GM19324 (cell line): ENCODE results near the gene NLRP6.
"Not testable (repeated sequence)": the region's sequence is repeated elsewhere in the genome, so short reads cannot be mapped to it uniquely, and the experiment has no call there.

Experiments used
- ATAC-seq: cut with Tn5 transposase; IDR thresholded peaks from one replicate; pipeline ENCODE4 v1.9.1; 2021; ENCODE audit warnings: mild to moderate bottlenecking, moderate library complexity; ENCODE audit not compliant: unreplicated experiment, low FRiP score

NLRP6 gene

GRCh38 chr11:278001-278951 lies at the start of gene NLRP6:
Gene NLRP6, plus strand, starts transcription at chr11:278407. Its CDS starts 163 bp downstream, at chr11:278570.
- ATAC-seq, result no peak

GRCh38 chr11:230431-230830 lies 47.8 kb upstream of the NLRP6 start:
- ATAC-seq, result no peak

- no peak for ATAC-seq
Observed at GRCh38 chr11:232783-233565, 45.2 kb upstream of the NLRP6 start.

- ATAC-seq, result no peak
Observed at GRCh38 chr11:235180-235579, 43.0 kb upstream of the NLRP6 start.

GRCh38 chr11:235609-235996 lies 42.6 kb upstream of the NLRP6 start:
- ATAC-seq, result no peak

- peak; percentile 71 for ATAC-seq
Observed at GRCh38 chr11:235997-236773, 42.0 kb upstream of the NLRP6 start, which contains the start of gene SIRT3. Gene SIRT3, minus strand, starts transcription at chr11:236342. Its CDS starts 14 bp downstream, at chr11:236328.

GRCh38 chr11:236774-237767 lies 41.1 kb upstream of the NLRP6 start, which contains the start of gene PSMD13:
Gene PSMD13, plus strand, starts transcription at chr11:236976. Its CDS starts 74 bp downstream, at chr11:237050.
- ATAC-seq, result peak; percentile 88

- not testable (repeated sequence) for ATAC-seq
Observed at GRCh38 chr11:238346-238745, 39.9 kb upstream of the NLRP6 start.

GRCh38 chr11:240315-240714 lies 37.9 kb upstream of the NLRP6 start:
- no peak for ATAC-seq

GRCh38 chr11:241634-242033 lies 36.6 kb upstream of the NLRP6 start:
- no peak for ATAC-seq

- ATAC-seq, result no peak
Observed at GRCh38 chr11:244376-244775, 33.8 kb upstream of the NLRP6 start.

- no peak for ATAC-seq
Observed at GRCh38 chr11:249062-249461, 29.1 kb upstream of the NLRP6 start.

- ATAC-seq, result no peak
Observed at GRCh38 chr11:250274-250673, 27.9 kb upstream of the NLRP6 start.

GRCh38 chr11:250740-251299 lies 27.4 kb upstream of the NLRP6 start:
- no peak for ATAC-seq

- no peak for ATAC-seq
Observed at GRCh38 chr11:251550-251949, 26.7 kb upstream of the NLRP6 start.

- ATAC-seq, result no peak
Observed at GRCh38 chr11:252666-253065, 25.5 kb upstream of the NLRP6 start.

- no peak for ATAC-seq
Observed at GRCh38 chr11:253160-253885, 24.9 kb upstream of the NLRP6 start.

GRCh38 chr11:253886-254270 lies 24.3 kb upstream of the NLRP6 start:
- ATAC-seq, result no peak
